GM19468 (cell line): ENCODE measurements around the gene PRKAR2B.
"Not testable (repeated sequence)": the region's sequence is repeated elsewhere in the genome, so short reads cannot be mapped to it uniquely, and the experiment has no call there.

Experiments
- ATAC-seq: cut with Tn5 transposase; IDR thresholded peaks from one replicate; pipeline ENCODE4 v1.9.1; 2021; ENCODE audit warnings: mild to moderate bottlenecking, moderate library complexity, moderate number of reproducible peaks; ENCODE audit not compliant: unreplicated experiment; ENCODE audit errors: extremely low read depth

The PRKAR2B gene

GRCh38 chr7:107072133-107072532 is 27.6 kb downstream of the PRKAR2B start:
- no peak for ATAC-seq

- ATAC-seq = no peak
Measured at GRCh38 chr7:107075863-107076574, 31.5 kb downstream of the PRKAR2B start.

- no peak for ATAC-seq
Measured at GRCh38 chr7:107076781-107077698, 32.5 kb downstream of the PRKAR2B start.

GRCh38 chr7:107077699-107078516 is 33.4 kb downstream of the PRKAR2B start:
- no peak for ATAC-seq

- ATAC-seq = no peak
Measured at GRCh38 chr7:107078517-107078966, 34.0 kb downstream of the PRKAR2B start.

- ATAC-seq = no peak
Measured at GRCh38 chr7:107079212-107079940, 34.9 kb downstream of the PRKAR2B start.

- ATAC-seq = no peak
Measured at GRCh38 chr7:107080099-107080505, 35.6 kb downstream of the PRKAR2B start.

GRCh38 chr7:107080533-107080932 is 36.0 kb downstream of the PRKAR2B start:
- no peak for ATAC-seq

GRCh38 chr7:107085180-107085579 is 40.7 kb downstream of the PRKAR2B start:
- no peak for ATAC-seq

- no peak for ATAC-seq
Measured at GRCh38 chr7:107089627-107090026, 45.1 kb downstream of the PRKAR2B start.

GRCh38 chr7:107090457-107090856 is 46.0 kb downstream of the PRKAR2B start:
- no peak for ATAC-seq

- ATAC-seq = no peak
Measured at GRCh38 chr7:107091306-107091705, 46.8 kb downstream of the PRKAR2B start.

- not testable (repeated sequence) for ATAC-seq
Measured at GRCh38 chr7:107093671-107094070, 49.2 kb downstream of the PRKAR2B start.

- ATAC-seq = not testable (repeated sequence)
Measured at GRCh38 chr7:107099154-107099553, 54.6 kb downstream of the PRKAR2B start.

- ATAC-seq = no peak
Measured at GRCh38 chr7:107100824-107101223, 56.3 kb downstream of the PRKAR2B start.

GRCh38 chr7:107103369-107103768 is 58.9 kb downstream of the PRKAR2B start:
- ATAC-seq = no peak

- ATAC-seq = no peak
Measured at GRCh38 chr7:107104801-107105200, 60.3 kb downstream of the PRKAR2B start.

- no peak for ATAC-seq
Measured at GRCh38 chr7:107105591-107106245, 61.2 kb downstream of the PRKAR2B start.

GRCh38 chr7:107108793-107109371 is 64.4 kb downstream of the PRKAR2B start:
- no peak for ATAC-seq
